Stimulated activated CD4-positive, alpha-beta T cell treated with anti-CD3 and anti-CD28 coated beads, Interleukin-4, amount 100 ng/mL, for 24 hours (primary cell): ENCODE data around the gene GMPS.
"Not testable (repeated sequence)": the region's sequence is repeated elsewhere in the genome, so short reads cannot be mapped to it uniquely, and the experiment has no call there.

Experiments
- DNase-seq: peaks from one replicate; pipeline ENCODE4 v3.0.0-alpha.2; 2020

The GMPS gene

DNA sequence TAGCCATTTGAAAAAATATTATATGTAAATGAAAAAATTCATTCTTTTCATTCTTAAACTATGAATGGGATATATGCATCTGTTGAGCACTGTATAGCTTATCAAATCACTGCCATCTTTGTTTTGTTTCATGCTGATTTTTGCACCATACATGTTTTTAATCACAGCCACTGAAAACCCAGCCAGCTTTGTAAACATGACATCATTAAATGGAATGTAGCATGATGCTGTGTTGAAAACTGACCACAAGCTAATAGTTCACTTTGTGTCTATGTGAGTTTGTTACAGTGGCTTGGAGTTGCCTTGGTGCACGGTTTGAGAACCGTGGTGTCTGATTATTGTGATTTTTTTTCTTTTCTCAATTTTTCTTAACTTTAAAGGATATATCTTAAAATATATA is 75.7 kb downstream of the GMPS start:
- no peak for DNase-seq

DNA sequence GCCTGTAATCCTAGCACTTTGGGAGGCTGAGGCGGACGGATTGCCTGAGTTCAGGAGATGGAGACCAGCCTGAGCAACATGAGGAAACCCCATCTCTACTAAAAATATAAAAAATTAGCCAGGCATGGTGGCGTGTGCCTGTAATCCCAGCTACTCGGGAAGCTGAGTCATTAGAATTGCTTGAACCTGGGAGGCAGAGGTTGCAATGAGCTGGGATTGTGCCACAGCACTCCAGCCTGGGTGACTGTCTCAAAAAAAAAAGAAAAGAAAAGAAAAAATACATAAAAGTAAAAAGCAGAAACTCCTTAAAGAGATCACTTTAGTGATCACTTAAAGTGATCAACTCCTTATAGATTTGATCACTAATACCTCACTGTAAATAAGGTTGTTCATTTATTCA is 78.0 kb downstream of the GMPS start:
- no peak for DNase-seq

DNA sequence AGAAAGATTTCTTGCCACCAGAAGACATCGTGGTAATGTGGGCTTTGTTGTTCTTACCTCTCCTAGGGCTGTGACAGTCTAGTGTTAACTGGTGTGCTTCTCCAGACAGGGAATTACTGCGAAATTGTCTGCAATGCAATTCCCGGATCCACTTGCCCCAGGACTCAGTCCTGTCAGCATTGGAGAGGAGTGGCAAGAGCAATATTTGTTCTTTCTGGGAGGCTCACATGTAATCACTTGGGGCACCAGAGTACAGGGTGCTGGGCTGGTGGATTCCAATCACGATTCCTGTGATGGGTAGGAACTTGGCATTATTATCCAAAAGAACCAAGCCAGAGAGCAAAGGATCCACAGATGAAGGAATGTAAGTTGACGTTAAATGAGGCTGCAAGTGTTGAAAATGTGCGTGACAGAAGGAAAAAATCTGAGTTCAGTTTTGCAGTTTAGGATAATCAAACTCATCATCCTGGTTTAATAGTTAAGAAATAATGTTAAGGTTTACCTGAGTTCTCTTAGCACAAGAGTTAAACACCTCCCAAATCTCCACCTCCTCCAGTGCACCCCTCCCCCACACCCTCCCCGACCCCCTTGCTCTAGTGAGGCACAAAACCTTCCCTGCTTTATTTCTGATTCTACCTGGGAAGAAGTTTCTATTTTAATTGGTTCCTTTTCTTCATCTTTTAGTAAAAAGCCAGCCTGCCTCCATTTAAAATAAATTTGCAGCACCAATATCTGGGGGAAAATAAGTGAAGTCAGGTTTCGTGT is 79.2 kb downstream of the GMPS start:
- no peak for DNase-seq

- DNase-seq, result no peak
Observed at GRCh38 chr3:155956508-155957411, 86.3 kb downstream of the GMPS start.

DNA sequence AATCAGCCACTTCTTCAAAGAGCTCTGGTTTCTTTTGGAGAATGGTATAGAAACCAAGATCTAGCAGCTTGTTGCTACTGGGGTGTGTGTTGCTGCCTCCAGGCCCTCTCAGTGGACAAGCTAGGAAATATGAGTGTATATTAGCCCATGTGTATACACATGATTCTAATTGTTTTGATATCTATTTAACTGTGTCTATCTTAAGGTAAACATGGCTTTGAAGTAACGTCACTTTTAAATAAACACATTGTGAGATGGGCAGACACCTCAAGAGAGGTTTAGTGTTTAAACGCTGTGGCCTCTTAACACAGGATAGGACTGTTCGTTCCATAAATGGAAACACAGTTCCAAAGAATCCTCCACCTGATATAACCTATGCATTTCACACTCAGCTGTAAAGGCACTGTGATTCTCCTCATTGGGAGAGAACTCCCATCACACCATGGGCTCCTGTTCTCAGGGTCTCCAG is 87.0 kb downstream of the GMPS start:
- no peak for DNase-seq

GRCh38 chr3:155958676-155959075 is 88.2 kb downstream of the GMPS start:
- no peak for DNase-seq

DNA sequence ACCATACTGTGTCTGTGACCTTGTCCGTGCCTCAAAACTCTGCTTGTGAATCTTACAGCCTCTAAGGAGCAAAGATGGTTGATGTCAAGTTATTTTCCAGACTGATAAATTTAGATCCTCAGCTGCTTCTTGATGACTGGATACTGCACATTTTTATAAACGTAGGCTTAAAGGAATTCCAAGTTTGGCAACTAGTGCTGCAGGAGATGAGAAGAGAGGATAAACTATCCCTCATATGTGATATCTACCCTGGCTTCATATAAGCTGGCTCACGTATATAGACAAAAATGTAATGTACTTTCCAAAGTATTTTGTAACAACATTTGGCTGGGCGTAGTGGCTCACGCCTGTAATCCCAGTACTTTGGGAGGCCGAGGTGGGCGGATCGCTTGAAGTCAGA is 89.6 kb downstream of the GMPS start:
- no peak for DNase-seq

DNA sequence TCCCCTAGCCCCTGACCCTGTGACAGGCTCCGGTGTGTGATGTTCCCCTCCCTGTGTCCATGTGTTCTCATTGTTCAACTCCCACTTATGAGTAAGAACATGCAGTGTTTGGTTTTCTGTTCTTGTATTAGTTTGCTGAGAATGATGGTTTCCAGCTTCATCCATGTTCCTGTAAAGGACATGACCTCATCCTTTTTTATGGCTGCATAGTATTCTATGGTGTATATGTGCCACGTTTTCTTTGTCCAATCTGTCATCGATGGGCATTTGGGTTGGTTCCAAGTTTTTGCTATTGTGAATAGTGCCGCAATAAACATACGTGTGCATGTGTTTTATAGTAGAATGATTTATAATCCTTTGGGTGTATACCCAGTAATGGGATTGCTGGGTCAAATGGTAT is 90.6 kb downstream of the GMPS start:
- DNase-seq, result not testable (repeated sequence)

DNA sequence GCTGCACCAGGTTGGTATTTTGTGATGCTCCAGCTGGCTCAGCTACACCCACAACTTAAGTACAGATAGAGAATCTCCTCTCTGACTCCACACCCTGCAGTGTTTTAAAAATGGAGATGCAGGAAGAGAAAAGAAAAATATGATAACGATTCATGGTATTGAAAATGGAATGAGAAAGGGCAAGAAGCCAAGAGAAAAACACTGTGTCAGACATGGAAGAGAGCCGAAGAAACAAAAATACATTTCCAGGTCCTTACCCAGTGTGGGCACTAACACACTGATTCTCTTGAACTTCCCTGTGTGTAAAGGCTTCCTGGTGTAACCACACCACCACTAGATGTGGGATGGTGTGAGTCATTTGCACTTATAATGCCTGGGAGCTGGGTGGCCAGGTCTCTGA is 93.1 kb downstream of the GMPS start:
- DNase-seq, result no peak

DNA sequence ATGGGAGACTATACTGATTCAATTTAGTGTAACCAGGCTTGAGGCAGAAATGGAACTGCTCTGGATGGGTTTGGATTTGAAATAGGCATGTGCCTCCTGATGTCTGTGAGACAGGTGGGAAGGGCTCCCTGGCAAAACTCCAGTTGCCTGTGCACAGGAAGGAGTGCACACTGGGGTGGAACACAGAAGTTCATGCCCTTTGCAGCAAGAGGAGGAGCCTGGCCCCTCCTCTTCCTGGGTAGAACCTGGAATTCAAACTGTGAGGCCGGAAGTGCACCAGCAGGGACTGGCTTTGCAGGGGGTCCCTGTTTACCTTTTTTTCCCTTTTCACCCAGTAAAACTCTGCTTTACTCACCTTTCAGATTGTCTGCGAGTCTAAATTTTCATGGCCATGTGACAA is 99.9 kb downstream of the GMPS start:
- DNase-seq, result no peak

GRCh38 chr3:155972885-155973584 is 102.6 kb downstream of the GMPS start:
- DNase-seq, result no peak

- no peak for DNase-seq
Observed at GRCh38 chr3:155978324-155978723, 107.9 kb downstream of the GMPS start.

GRCh38 chr3:155979746-155980145 is 109.3 kb downstream of the GMPS start:
- no peak for DNase-seq

- DNase-seq, result no peak
Observed at GRCh38 chr3:155981669-155982068, 111.2 kb downstream of the GMPS start.

DNA sequence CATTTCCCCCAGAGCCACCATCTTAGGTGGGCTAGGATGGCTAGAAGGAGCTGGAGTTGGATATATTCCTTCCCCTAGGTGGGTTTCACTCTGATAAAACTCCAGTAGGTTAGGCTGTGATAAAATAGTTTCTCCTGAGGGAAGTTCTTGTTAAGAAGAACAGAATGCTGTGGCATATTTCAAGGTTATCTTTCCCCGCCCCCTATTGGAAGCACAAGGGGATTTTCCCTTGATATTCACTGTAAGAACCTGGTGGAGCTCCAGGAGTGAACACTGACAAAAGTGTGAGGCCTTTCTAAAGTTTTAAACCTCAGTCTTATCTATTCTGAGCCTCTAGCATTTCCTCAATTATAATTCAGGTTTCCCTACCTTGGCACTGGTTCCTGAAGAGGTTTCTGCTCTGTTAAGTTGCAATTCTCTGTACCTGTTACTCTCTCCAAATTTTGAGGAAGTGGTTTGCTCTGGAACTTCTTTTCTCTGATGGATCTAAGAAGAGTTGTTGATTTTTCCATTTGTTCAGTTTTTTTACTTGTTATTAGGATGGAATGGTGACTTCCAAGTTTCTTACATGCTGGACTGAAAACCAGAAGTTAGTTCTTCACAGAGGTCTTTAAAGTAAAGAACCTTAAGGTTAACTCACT is 113.5 kb downstream of the GMPS start:
- DNase-seq, result no peak

DNA sequence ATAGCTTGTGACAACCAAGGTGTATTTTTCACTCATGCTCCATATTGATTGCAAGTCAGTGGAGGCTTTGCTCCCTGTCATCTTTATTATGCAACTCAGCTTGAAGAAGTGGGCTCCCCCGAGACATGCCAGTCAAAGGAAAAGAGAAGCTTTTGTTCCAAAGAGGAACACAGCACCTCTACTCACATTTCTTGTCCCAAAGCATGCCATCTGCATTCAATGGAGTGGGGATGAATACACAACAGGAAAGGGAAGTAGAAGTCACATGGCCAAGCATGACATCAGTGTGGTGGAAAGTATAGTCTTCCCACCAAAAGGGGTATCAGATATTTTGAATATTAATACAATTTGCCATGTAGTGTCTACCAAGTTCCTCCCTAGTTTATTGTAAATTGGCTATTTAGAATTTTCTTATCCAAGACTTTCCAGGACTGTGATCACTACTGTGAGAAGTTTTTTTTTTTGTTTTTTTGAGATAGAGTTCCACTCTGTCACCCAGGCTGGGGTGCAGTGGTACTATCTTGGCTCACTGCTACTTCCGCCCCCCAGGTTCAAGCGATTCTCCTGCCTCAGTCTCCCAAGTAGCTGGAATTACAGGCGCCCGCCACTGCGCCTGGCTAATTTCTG is 114.5 kb downstream of the GMPS start:
- DNase-seq, result no peak

GRCh38 chr3:155989536-155989935 is 119.1 kb downstream of the GMPS start:
- no peak for DNase-seq

DNA sequence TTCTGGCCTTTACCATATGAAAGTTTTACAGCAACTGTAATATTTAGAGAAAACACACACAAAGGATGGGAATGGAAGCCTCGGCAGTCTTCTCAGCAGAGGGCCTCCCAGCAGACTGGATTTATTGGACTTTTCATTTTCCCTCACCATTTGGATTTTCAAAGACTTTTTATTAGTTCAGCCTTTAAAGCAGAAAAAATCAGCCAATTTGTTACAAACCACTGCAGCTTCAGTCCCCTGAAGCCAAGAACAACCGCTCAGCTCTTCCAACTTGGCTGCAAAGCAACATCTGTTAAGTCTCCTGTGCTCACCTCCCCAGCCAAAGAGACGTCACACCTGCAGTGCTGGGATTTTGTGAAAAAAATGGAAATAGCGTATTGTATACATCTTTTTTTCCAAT is 120.8 kb downstream of the GMPS start:
- DNase-seq, result no peak

- DNase-seq, result no peak
Observed at GRCh38 chr3:155991847-155992246, 121.4 kb downstream of the GMPS start.
